Pancreas (tissue), 10 donors: ENCODE measurements around the gene SMAGP. TPM values are rescaled to one million over a fixed set of nuclear protein-coding genes. Genes with fewer than 3 reads are reported as not detected.

Experiments used
- ATAC-seq, 4 donors: fragments of 200-7000 bp; cut with Tn5 transposase; one replicate each; pipeline versions ENCODE4 v1.8.0 to v1.9.1; 2020; ENCODE audit warnings: mild to moderate bottlenecking in 4 of 4, moderate library complexity in 4 of 4
- DNase-seq, 6 donors: peaks; one replicate each; pipeline ENCODE4 v3.0.0-alpha.2; 2020
- FAIRE-seq: peaks from 2 replicates; lab custom pipeline; 2012; peaks lifted over from hg19 to GRCh38; lab: Jason Lieb, UNC
- H3K27ac ChIP-seq, 4 donors: fragments of 200-600 bp; sonication (generic); 1 replicate in 3 of 4; 2 replicates in 1 of 4; pipeline versions ENCODE4 v1.5.0 to v1.8.0; 2020
- H3K27me3 ChIP-seq, 4 donors: fragments of 200-600 bp; one replicate each; pipeline ENCODE4 v1.8.0; 2021
- H3K36me3 ChIP-seq, 3 donors: fragments of 200-600 bp; sonication (generic) in 1 of 3; one replicate each; pipeline versions ENCODE4 v1.5.0 to v1.8.0; 2020 to 2021
- H3K4me1 ChIP-seq, 3 donors: fragments of 200-600 bp; one replicate each; pipeline ENCODE4 v1.8.0; 2021
- H3K4me3 ChIP-seq, 4 donors: fragments of 200-600 bp; sonication (generic) in 2 of 4; one replicate each; pipeline versions ENCODE4 v1.5.0 to v1.8.0; 2020 to 2021
- H3K9me3 ChIP-seq, 4 donors: fragments of 200-600 bp; one replicate each; pipeline ENCODE4 v1.8.0; 2021
- WGBS, 2 donors: extraction: QIAGEN DNeasy Blood & Tissue Kit; methylation state at CpG; one replicate each; pipeline ENCODE4 v1.1.7; 2013; 5-methylcytosine and 5-hydroxymethylcytosine counted together
- intact Hi-C, 3 donors: fragments of 100-400 bp; cut with DNase I; formaldehyde crosslinking; loops; one replicate each; pipeline versions ENCODE4 v1.11.1 to v1.14.2; 2022
- polyA plus RNA-seq, 2 donors: library from polyadenylated mRNA; stranded (reverse); fragments of 200-250 nt; gene quantifications; one replicate each; pipeline ENCODE4 v1.2.3, GENCODE V29; 2013
- total RNA-seq, 6 donors: library from RNA; stranded (reverse); fragmentation: NEBNext Ultra II Directional in 4 of 6; extraction: Animal tissue kit (Norgen Biotek cat#: 25700) in 4 of 6; gene quantifications; one replicate each; pipeline versions ENCODE4 v1.2.1 to v1.2.4, GENCODE V29; 2021 to 2023
- TF ChIP-seq, protein P1 (sequence below), 4 donors: fragments of 200-600 bp; sonication (generic) in 3 of 4; IDR thresholded peaks; one replicate each; pipeline versions ENCODE4 v1.5.0 to v1.8.0; 2021; ENCODE audit warnings: antibody characterized with exemption in 4 of 4
- donor health status: healthy with polysubstance abuse.
- donor health status: DM: no; HTN: no; CAD: no; lungs with moderate emphysema.
- donor health status: DM: no; HTN: no; CAD: no.
- donor health status: control.
- donor health status: control.
- donor health status: Bipolar disorder and iron deficiency.
- donor health status: DM: yes; HTN: yes; CAD: no.
- donor health status: DM: no; HTN: no; CAD: no.
- donor health status: DM: no; HTN: no; CAD: no.
- donor health status: DM: yes; HTN: yes; CAD: no.

SMAGP gene
- total and polyA plus RNA-seq, 8 donors: 3.4 to 9.7 (median 6.4) TPM

DNA sequence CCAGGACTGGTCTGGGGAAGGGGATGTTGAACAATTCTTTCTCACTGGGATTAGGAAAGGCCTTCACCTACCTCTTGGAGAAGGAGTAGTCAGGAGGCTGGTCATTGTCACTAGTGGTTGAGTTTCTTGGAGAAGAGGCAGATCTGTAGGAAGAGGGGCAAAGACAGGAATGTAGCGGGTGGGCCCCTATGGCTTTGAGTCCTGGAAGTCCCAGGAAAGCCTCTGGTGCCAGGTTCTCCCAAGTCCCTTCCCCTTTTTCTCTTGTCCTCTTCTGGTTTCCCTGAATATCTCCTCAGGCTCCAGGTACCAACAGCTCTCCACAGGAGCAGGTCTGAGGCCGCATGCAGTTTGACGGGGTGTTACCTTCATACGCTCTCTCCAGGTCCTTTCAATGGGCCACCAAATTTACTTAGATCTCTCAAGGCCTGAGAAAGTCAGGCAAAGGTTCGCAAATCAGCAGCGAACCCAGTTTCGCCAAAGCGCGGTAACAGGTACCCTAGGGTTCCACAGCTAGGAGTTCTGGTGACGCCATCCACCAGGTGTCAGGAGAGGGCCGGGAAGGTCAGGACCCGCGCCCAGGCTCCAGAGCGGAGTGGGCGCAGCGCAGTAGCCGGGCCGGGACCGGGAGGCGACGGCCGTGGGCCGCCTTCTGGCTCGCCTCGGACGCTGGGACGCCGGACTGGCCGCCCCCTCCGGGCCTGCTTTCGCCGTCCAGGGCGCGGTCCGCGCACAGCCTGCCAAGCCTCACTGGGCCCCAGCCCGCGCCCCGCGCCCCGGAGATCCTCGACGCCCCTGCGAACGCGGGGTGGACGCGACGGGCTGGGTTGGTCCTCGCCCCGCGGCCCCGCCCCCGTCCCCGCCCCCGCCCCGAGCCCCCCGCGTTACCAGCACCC is 795 bp downstream of the SMAGP start:
- H3K36me3 ChIP-seq: no peaks in the 10 kb centered on the region
- ATAC-seq: peak; percentile 71 to 86 (median 82)
- intact Hi-C loops: loop anchor here in 1 of 3 donors (10.0 kb wide), 1 partner anchor 65 kb away; no protein-coding TSS in a partner anchor
- no peaks in the 10 kb centered on the region for H3K9me3 ChIP-seq
- DNase-seq: peak; percentile 66 to 82 (median 76)
- TF ChIP-seq, protein P1, sequence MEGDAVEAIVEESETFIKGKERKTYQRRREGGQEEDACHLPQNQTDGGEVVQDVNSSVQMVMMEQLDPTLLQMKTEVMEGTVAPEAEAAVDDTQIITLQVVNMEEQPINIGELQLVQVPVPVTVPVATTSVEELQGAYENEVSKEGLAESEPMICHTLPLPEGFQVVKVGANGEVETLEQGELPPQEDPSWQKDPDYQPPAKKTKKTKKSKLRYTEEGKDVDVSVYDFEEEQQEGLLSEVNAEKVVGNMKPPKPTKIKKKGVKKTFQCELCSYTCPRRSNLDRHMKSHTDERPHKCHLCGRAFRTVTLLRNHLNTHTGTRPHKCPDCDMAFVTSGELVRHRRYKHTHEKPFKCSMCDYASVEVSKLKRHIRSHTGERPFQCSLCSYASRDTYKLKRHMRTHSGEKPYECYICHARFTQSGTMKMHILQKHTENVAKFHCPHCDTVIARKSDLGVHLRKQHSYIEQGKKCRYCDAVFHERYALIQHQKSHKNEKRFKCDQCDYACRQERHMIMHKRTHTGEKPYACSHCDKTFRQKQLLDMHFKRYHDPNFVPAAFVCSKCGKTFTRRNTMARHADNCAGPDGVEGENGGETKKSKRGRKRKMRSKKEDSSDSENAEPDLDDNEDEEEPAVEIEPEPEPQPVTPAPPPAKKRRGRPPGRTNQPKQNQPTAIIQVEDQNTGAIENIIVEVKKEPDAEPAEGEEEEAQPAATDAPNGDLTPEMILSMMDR (IDR thresholded peaks at IDR 0.05): peak in 2 of 4 donors; percentile 10 to 22
- H3K4me3 ChIP-seq: peak overlapping the region; percentile 36 to 88 (median 69)
- H3K27ac ChIP-seq: peak overlapping the region; percentile 46 to 84 (median 74)
- WGBS, 2 donors: 6 to 18% methylated on average over 24 to 59 of the region's 59 CpGs
- no peak for FAIRE-seq
- no peaks in the 10 kb centered on the region for H3K27me3 ChIP-seq
- peaks cover 0 to 5% (median 0%) of the 10 kb centered on the region in 3 donors for H3K4me1 ChIP-seq

DNA sequence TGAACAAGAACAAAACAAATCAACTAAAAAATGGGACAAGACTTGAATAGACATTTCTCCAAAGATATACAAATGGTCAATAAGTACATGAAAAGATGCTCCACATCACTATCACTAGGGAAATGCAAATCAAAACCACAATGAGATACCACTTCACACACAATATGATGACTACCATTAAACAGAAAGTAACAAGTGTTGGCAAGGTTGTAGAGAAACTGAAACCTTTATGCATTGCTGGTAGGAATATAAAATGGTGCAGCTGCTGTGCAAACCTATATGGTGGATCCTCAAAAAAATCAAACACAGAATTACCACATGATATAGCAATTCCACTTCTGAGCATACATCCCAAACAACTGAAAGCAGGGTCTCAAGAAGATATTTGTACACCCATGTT is 5.2 kb downstream of the SMAGP start:
- intact Hi-C loops: no loop called here
- Histone ChIP-seq H3K27me3 (no peaks in the 10 kb centered on the region), H3K36me3 (no peaks in the 10 kb centered on the region), H3K27ac (no peak overlapping the region), H3K4me1 (peaks cover 0 to 5% (median 5%) of the 10 kb centered on the region in 3 donors), H3K9me3 (no peaks in the 10 kb centered on the region), H3K4me3 (no peak overlapping the region)
- FAIRE-seq (no peak), ATAC-seq (no peak), DNase-seq (no peak)
- TF ChIP-seq, protein P1 (IDR thresholded peaks at IDR 0.05): no peak

DNA sequence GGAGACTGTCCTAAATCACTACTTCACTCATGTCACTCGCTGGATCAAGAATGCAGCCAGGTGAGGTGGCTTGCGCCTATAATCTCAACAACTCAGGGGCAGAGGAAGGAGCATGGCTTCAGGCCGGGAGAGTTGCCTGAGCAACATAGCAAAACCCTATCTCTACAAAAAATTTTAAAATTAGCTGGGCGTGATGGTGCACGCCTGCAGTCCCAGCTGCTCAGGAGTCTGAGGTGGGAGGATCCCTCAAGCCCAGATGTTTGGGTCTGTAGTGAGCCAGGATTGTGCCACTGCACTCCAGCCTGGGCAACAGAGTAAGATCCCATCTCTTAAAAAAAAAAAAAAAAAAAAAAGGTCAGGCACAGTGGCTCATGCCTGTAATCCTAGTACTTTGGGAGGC is 5.9 kb downstream of the SMAGP start:
- 97 to 99% methylated on average over 5 of the region's 5 CpGs for WGBS, 2 donors
- no peak for FAIRE-seq
- H3K36me3 ChIP-seq: no peaks in the 10 kb centered on the region
- DNase-seq: no peak
- H3K4me3 ChIP-seq: no peak overlapping the region
- H3K9me3 ChIP-seq: no peaks in the 10 kb centered on the region
- peaks cover 0 to 5% (median 5%) of the 10 kb centered on the region in 3 donors for H3K4me1 ChIP-seq
- H3K27ac ChIP-seq: no peak overlapping the region
- no peaks in the 10 kb centered on the region for H3K27me3 ChIP-seq
- ATAC-seq: no peak
- intact Hi-C loops: no loop called here
- TF ChIP-seq, protein P1 (IDR thresholded peaks at IDR 0.05): no peak

DNA sequence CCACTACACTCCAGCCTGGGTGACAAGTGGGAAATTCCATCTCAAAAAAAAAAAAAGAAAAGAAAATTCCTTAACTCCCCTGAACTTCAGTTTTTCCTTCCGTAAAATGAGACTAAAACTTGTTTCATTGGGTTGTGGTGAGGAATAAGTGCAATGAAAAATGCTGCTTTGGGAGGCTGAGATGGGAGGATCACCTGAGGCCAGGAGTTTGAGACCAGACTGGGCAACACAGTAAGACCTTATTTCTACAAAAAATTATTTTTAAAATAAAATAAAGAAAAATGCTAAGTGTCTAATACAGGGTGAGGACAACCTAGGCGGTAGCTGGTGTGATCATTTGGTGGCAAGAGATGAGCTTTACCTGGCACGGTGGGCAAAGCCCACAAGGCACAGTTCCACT is 6.9 kb downstream of the SMAGP start:
- TF ChIP-seq, protein P1 (IDR thresholded peaks at IDR 0.05): no peak
- intact Hi-C loops: no loop called here
- ATAC-seq (no peak), FAIRE-seq (no peak), DNase-seq (no peak)
- no peaks in the 10 kb centered on the region for H3K9me3 ChIP-seq
- peaks cover 0 to 5% (median 0%) of the 10 kb centered on the region in 3 donors for H3K4me1 ChIP-seq
- H3K27ac ChIP-seq: peak overlapping the region; percentile 50 to 73 (median 62)
- H3K4me3 ChIP-seq: no peak overlapping the region
- 97 to 98% methylated on average over 3 of the region's 3 CpGs for WGBS, 2 donors
- no peaks in the 10 kb centered on the region for H3K36me3 ChIP-seq
- H3K27me3 ChIP-seq: no peaks in the 10 kb centered on the region
